Smooth muscle cell (in vitro differentiated cells): Measurements from ENCODE around the gene CD19. TPM values are rescaled to one million over a fixed set of nuclear protein-coding genes. Genes with fewer than 3 reads are reported as not detected.
"Not testable (repeated sequence)": the region's sequence is repeated elsewhere in the genome, so short reads cannot be mapped to it uniquely, and the experiment has no call there.

Source experiments
- DNase-seq: peaks from one replicate; lab custom pipeline; 2025; ENCODE audit not compliant: unreplicated experiment; lab: John Stamatoyannopoulos, UW
- H2AFZ ChIP-seq: fragments of 200-600 bp; sonication (generic); 2 replicates; pipeline ENCODE4 v1.6.0; 2016; ENCODE audit warnings: antibody characterized with exemption, low read depth, mild to moderate bottlenecking
- H3F3A ChIP-seq: fragments of 200-600 bp; sonication (generic); 2 replicates; pipeline ENCODE4 v1.6.0; 2017; ENCODE audit warnings: antibody characterized with exemption, low read depth
- H3K27ac ChIP-seq: fragments of 200-600 bp; sonication (generic); 2 replicates; pipeline ENCODE4 v1.5.1; 2016; ENCODE audit warnings: low read depth, mild to moderate bottlenecking
- H3K27me3 ChIP-seq: fragments of 200-600 bp; sonication (generic); 2 replicates; pipeline ENCODE4 v1.6.1; 2016; ENCODE audit warnings: low read depth, mild to moderate bottlenecking
- H3K36me3 ChIP-seq: fragments of 200-600 bp; sonication (generic); 2 replicates; pipeline ENCODE4 v1.5.1; 2016; ENCODE audit warnings: low read depth
- H3K4me1 ChIP-seq: fragments of 200-600 bp; sonication (generic); 2 replicates; pipeline ENCODE4 v1.5.1; 2016; ENCODE audit warnings: low read depth
- H3K4me2 ChIP-seq: fragments of 200-600 bp; sonication (generic); 2 replicates; pipeline ENCODE4 v1.6.0; 2016; ENCODE audit warnings: mild to moderate bottlenecking
- H3K4me3 ChIP-seq: fragments of 200-600 bp; sonication (generic); 2 replicates; pipeline ENCODE4 v1.5.1; 2016; ENCODE audit warnings: mild to moderate bottlenecking
- H3K79me2 ChIP-seq: fragments of 200-600 bp; sonication (generic); 2 replicates; pipeline ENCODE4 v1.6.0; 2016; ENCODE audit warnings: low read depth, mild to moderate bottlenecking
- H3K9ac ChIP-seq: fragments of 200-600 bp; sonication (generic); 2 replicates; pipeline ENCODE4 v1.6.0; 2016; ENCODE audit warnings: low read depth
- H3K9me3 ChIP-seq: fragments of 200-600 bp; sonication (generic); replicated peaks from 2 replicates; pipeline ENCODE4 v1.5.1; 2016; ENCODE audit warnings: low read depth
- H4K20me1 ChIP-seq: fragments of 200-600 bp; sonication (generic); 2 replicates; pipeline ENCODE4 v1.6.0; 2016; ENCODE audit warnings: low read depth
- WGBS: methylation state at CpG from one replicate; pipeline ENCODE4 v1.1.7; 2016; ENCODE audit warnings: low lambda C conversion rate; 5-methylcytosine and 5-hydroxymethylcytosine counted together
- polyA plus RNA-seq: library from polyadenylated mRNA; unstranded; fragments of >200 nt; fragmentation: Nextera tagmentation; extraction: Ambion mirVana; gene quantifications from 2 replicates; pipeline ENCODE4 v1.2.1, GENCODE V29; 2016
- total RNA-seq: library from RNA; depleted of rRNA; stranded (reverse); fragments of >200 nt; gene quantifications from 2 replicates; pipeline ENCODE4 v1.2.3, GENCODE V29; 2014
- TF ChIP-seq, protein P1 (sequence below): fragments of 200-600 bp; sonication (generic); IDR thresholded peaks from 2 replicates; pipeline ENCODE4 v1.5.1; 2017; ENCODE audit warnings: borderline replicate concordance, mild to moderate bottlenecking, antibody characterized with exemption; ENCODE audit not compliant: insufficient read depth, poor library complexity, severe bottlenecking

Gene CD19
- total and polyA plus RNA-seq, 2 experiments from 2014 or later = not detected

GRCh38 chr16:28924762-28925385, 6.9 kb upstream of the CD19 start, which contains the start of gene RABEP2:
Gene RABEP2 (minus strand): TSS chr16:28925238. CDS start chr16:28925163, 75 bp downstream.
- no peaks in the 10 kb centered on the region for H3K36me3 ChIP-seq
- peaks cover 4% of the 10 kb centered on the region for H3K4me1 ChIP-seq
- peaks cover 2% of the 10 kb centered on the region for H3F3A ChIP-seq
- peak within 1 kb of the TSS; percentile 81 for H2AFZ ChIP-seq
- H4K20me1 ChIP-seq = no peaks in the 10 kb centered on the region
- no peaks in the 10 kb centered on the region for H3K27me3 ChIP-seq
- peak within 1 kb of the TSS; percentile 85 for H3K4me2 ChIP-seq
- H3K27ac ChIP-seq = peak within 1 kb of the TSS; percentile 82
- H3K79me2 ChIP-seq = no peaks in the 10 kb centered on the region
- peak; percentile 92 for DNase-seq
- peak within 1 kb of the TSS; percentile 95 for H3K4me3 ChIP-seq
- H3K9me3 ChIP-seq = no peaks in the 10 kb centered on the region
- 0% methylated on average over 19 of the region's 66 CpGs for WGBS
- H3K9ac ChIP-seq = peak within 1 kb of the TSS; percentile 78
- TF ChIP-seq, protein P1, sequence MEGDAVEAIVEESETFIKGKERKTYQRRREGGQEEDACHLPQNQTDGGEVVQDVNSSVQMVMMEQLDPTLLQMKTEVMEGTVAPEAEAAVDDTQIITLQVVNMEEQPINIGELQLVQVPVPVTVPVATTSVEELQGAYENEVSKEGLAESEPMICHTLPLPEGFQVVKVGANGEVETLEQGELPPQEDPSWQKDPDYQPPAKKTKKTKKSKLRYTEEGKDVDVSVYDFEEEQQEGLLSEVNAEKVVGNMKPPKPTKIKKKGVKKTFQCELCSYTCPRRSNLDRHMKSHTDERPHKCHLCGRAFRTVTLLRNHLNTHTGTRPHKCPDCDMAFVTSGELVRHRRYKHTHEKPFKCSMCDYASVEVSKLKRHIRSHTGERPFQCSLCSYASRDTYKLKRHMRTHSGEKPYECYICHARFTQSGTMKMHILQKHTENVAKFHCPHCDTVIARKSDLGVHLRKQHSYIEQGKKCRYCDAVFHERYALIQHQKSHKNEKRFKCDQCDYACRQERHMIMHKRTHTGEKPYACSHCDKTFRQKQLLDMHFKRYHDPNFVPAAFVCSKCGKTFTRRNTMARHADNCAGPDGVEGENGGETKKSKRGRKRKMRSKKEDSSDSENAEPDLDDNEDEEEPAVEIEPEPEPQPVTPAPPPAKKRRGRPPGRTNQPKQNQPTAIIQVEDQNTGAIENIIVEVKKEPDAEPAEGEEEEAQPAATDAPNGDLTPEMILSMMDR = no peak

GRCh38 chr16:28925386-28926228, 6.2 kb upstream of the CD19 start:
- no peaks in the 10 kb centered on the region for H3K27me3 ChIP-seq
- peaks cover 4% of the 10 kb centered on the region for H3K4me1 ChIP-seq
- H3K9ac ChIP-seq = peak overlapping the region; percentile 78
- H3K27ac ChIP-seq = peak overlapping the region; percentile 82
- H3K4me2 ChIP-seq = peak overlapping the region; percentile 85
- 4% methylated on average over 40 of the region's 48 CpGs for WGBS
- no peaks in the 10 kb centered on the region for H4K20me1 ChIP-seq
- peak overlapping the region; percentile 81 for H2AFZ ChIP-seq
- no peaks in the 10 kb centered on the region for H3K9me3 ChIP-seq
- peaks cover 2% of the 10 kb centered on the region for H3F3A ChIP-seq
- TF ChIP-seq, protein P1 = no peak
- peak; percentile 92 for DNase-seq
- H3K79me2 ChIP-seq = no peaks in the 10 kb centered on the region
- no peaks in the 10 kb centered on the region for H3K36me3 ChIP-seq
- H3K4me3 ChIP-seq = peak overlapping the region; percentile 95

DNA sequence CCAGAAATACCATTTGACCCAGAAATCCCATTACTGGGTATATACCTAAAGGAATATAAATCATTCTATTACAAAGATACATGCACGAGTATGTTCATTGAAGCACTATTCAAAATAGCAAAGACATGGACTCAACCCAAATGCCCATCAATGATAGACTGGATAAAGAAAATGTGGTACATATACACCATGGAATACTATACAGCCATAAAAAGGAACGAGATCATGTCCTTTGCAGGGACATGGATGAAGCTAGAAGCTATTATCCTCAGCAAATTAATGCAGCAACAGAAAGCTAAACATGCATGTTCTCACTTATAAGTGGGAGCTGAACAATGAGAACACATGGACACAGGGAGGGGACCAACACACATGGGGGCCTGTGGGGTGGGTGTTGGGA, 5.5 kb upstream of the CD19 start:
- not testable (repeated sequence) for H3K79me2 ChIP-seq, H3K9ac ChIP-seq, H3F3A ChIP-seq, H3K9me3 ChIP-seq, H4K20me1 ChIP-seq, H3K36me3 ChIP-seq, DNase-seq, H3K27ac ChIP-seq, H3K27me3 ChIP-seq, H2AFZ ChIP-seq, H3K4me1 ChIP-seq
- H3K4me3 ChIP-seq = peak overlapping the region; percentile 95
- WGBS = 96% methylated on average over 2 of the region's 2 CpGs
- H3K4me2 ChIP-seq = peak overlapping the region; percentile 85

GRCh38 chr16:28927815-28928214, 4.0 kb upstream of the CD19 start:
- H3K4me3 ChIP-seq = no peak overlapping the region
- DNase-seq = no peak

More at GRCh38 chr16:28927815-28928214, 4.0 kb upstream of the CD19 start:
- H3K4me2 ChIP-seq = no peak overlapping the region
- no peaks in the 10 kb centered on the region for H3K27me3 ChIP-seq
- no peaks in the 10 kb centered on the region for H3K9me3 ChIP-seq
- no peaks in the 10 kb centered on the region for H3K79me2 ChIP-seq
- no peak overlapping the region for H3K27ac ChIP-seq
- H2AFZ ChIP-seq = no peak overlapping the region
- peaks cover 2% of the 10 kb centered on the region for H3F3A ChIP-seq
- H3K4me1 ChIP-seq = peaks cover 10% of the 10 kb centered on the region
- 72% methylated on average over 1 of the region's 1 CpG for WGBS
- TF ChIP-seq, protein P1 = no peak
- no peaks in the 10 kb centered on the region for H4K20me1 ChIP-seq
- H3K36me3 ChIP-seq = no peaks in the 10 kb centered on the region
- H3K9ac ChIP-seq = no peak overlapping the region
